Endothelial cell (in vitro differentiated cells): ENCODE results near the gene KIAA1958. TPM values are rescaled to one million over a fixed set of nuclear protein-coding genes. Genes with fewer than 3 reads are reported as not detected.

Experiments used
- DNase-seq: peaks from one replicate; pipeline ENCODE4 v3.0.0; 2021; ENCODE audit warnings: low spot score
- H3K27ac Mint-ChIP-seq: one replicate; pipeline ENCODE4 v1.8.0; 2021; ENCODE audit warnings: mixed read lengths, inconsistent platforms; ENCODE audit not compliant: unreplicated experiment
- H3K27me3 Mint-ChIP-seq: one replicate; pipeline ENCODE4 v1.8.0; 2021; ENCODE audit warnings: mild to moderate bottlenecking, moderate library complexity, mixed read lengths, inconsistent platforms; ENCODE audit not compliant: unreplicated experiment
- H3K36me3 Mint-ChIP-seq: one replicate; pipeline ENCODE4 v1.8.0; 2021; ENCODE audit warnings: mild to moderate bottlenecking, low read depth, mixed read lengths, inconsistent platforms; ENCODE audit not compliant: unreplicated experiment
- H3K4me1 Mint-ChIP-seq: one replicate; pipeline ENCODE4 v1.8.0; 2021; ENCODE audit warnings: mild to moderate bottlenecking, mixed read lengths, inconsistent platforms; ENCODE audit not compliant: unreplicated experiment
- H3K4me3 Mint-ChIP-seq: one replicate; pipeline ENCODE4 v1.8.0; 2021; ENCODE audit warnings: mild to moderate bottlenecking, mixed read lengths, inconsistent platforms; ENCODE audit not compliant: unreplicated experiment
- H3K9me3 Mint-ChIP-seq: one replicate; pipeline ENCODE4 v1.8.0; 2021; ENCODE audit warnings: mixed read lengths, inconsistent platforms; ENCODE audit not compliant: unreplicated experiment
- total RNA-seq: library from RNA; stranded (reverse); fragmentation: NEBNext Ultra II Directional; extraction: Animal tissue kit (Norgen Biotek cat#: 25700); gene quantifications from one replicate; pipeline ENCODE4 v1.2.1, GENCODE V29; 2021; ENCODE audit not compliant: unreplicated experiment
- TF ChIP-seq, protein P1 (sequence below): fragments of 200-600 bp; sonication (generic); IDR thresholded peaks from one replicate; pipeline ENCODE4 v1.5.0; 2021; ENCODE audit warnings: antibody characterized with exemption; ENCODE audit not compliant: unreplicated experiment

Gene KIAA1958
- total RNA-seq, 1 donor from 2014 or later = 15.1 TPM

DNA sequence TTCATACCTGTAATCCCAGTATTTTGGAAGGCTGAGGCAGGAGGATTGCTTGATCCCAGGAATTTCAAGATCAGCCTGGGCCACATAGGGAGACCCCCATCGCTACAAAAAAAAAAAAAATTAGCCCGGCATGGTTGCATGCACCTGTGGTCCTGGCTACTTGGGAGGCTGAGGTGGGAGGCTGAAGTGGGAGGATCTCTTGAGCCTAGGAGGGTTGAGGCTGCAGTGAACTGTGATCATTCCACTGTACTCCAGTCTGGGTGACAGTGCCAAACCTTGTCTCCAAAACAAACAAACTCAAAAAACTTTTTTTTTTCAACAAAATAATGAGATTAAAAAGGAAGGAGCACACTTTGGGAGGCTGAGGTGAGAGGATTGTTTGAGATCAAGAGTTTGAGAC lies 14.2 kb downstream of the KIAA1958 start:
- Mint-ChIP-seq H3K9me3 (no peaks in the 10 kb centered on the region), H3K27me3 (no peaks in the 10 kb centered on the region), H3K4me3 (no peak overlapping the region), H3K27ac (no peak overlapping the region), H3K36me3 (no peaks in the 10 kb centered on the region), H3K4me1 (no peaks in the 10 kb centered on the region)
- DNase-seq = no peak
- TF ChIP-seq, protein P1, sequence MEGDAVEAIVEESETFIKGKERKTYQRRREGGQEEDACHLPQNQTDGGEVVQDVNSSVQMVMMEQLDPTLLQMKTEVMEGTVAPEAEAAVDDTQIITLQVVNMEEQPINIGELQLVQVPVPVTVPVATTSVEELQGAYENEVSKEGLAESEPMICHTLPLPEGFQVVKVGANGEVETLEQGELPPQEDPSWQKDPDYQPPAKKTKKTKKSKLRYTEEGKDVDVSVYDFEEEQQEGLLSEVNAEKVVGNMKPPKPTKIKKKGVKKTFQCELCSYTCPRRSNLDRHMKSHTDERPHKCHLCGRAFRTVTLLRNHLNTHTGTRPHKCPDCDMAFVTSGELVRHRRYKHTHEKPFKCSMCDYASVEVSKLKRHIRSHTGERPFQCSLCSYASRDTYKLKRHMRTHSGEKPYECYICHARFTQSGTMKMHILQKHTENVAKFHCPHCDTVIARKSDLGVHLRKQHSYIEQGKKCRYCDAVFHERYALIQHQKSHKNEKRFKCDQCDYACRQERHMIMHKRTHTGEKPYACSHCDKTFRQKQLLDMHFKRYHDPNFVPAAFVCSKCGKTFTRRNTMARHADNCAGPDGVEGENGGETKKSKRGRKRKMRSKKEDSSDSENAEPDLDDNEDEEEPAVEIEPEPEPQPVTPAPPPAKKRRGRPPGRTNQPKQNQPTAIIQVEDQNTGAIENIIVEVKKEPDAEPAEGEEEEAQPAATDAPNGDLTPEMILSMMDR = no peak

DNA sequence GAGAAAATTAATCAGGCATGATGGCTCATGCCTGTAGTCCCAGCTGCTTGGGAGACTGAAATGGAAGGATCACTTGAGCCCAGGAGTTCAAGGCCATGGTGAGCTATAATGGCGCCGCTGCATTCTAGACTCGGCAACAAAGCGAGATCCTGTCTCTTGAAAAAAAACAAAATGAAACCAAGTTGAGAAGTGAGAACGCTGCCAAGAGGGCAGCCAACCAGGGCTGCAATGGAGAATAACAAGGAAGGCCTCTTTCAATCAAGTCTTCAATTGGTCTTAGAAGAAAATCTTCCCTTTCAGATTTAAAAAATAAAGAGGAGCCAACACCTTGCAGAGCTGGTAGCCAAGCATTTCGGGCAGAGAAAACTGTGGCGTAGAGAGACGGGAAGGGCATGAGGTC lies 14.7 kb downstream of the KIAA1958 start:
- Mint-ChIP-seq H3K4me3 (no peak overlapping the region), H3K9me3 (no peaks in the 10 kb centered on the region), H3K27me3 (no peaks in the 10 kb centered on the region), H3K36me3 (no peaks in the 10 kb centered on the region), H3K27ac (no peak overlapping the region), H3K4me1 (no peaks in the 10 kb centered on the region)
- TF ChIP-seq, protein P1 = no peak
- no peak for DNase-seq

DNA sequence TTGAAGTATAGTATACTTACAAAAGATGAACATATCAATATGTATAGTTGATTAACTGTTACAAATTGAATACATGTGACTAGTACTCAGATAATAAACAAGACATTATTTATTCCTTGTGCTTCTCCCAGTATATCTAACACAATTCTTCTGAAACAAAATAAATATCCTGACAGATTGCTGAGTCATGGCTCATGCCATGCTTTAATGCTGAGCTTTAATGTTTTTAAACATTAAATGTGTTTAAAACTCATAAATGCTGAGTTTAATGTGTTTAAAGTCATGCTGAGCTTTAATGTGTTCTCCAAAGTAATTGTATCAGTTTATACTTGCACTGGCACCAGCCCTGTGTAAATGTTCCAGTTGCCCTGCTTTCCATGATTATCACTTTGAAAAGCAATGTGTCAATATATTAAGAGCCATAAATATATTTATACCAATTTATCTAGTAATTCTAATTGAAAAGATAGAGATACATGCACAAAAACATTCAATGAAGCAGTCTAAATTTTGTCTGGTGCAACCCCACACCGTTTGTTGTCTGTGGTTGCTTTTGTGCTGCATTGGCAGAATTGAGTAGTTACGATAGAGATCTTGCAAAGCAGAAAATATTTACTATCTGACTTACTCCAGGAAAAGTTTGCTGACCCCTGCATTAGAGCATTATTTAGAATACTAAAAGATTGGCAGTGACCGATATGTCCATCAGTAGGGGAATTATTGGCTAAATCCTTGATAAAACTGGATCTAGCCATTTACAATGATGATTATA lies 15.7 kb downstream of the KIAA1958 start:
- no peaks in the 10 kb centered on the region for H3K9me3 Mint-ChIP-seq
- TF ChIP-seq, protein P1 = no peak
- no peaks in the 10 kb centered on the region for H3K36me3 Mint-ChIP-seq
- H3K4me3 Mint-ChIP-seq = no peak overlapping the region
- no peak for DNase-seq
- H3K4me1 Mint-ChIP-seq = no peaks in the 10 kb centered on the region
- no peak overlapping the region for H3K27ac Mint-ChIP-seq
- H3K27me3 Mint-ChIP-seq = no peaks in the 10 kb centered on the region

DNA sequence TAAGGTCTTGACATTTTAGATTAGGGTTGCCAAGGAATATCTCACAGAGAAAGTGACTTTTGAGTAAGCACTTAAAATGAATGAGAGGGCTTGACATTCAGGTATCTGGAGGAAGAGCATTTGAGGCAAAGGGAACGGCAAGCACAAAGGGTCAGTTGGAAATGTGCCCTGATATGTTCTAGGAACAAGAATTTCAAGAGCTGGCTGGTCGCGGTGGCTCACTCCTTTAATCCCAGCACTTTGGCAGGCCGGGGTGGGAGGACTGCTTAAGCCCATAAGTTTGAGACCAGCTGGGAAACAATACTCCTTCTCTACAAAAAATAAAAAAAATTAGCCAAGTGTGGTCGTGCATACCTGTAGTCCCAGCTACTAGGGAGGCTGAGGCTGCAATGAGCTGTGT lies 16.5 kb downstream of the KIAA1958 start:
- Mint-ChIP-seq H3K27ac (no peak overlapping the region), H3K36me3 (no peaks in the 10 kb centered on the region), H3K4me3 (no peak overlapping the region), H3K27me3 (no peaks in the 10 kb centered on the region), H3K4me1 (no peaks in the 10 kb centered on the region), H3K9me3 (no peaks in the 10 kb centered on the region)
- DNase-seq = no peak
- TF ChIP-seq, protein P1 = no peak

DNA sequence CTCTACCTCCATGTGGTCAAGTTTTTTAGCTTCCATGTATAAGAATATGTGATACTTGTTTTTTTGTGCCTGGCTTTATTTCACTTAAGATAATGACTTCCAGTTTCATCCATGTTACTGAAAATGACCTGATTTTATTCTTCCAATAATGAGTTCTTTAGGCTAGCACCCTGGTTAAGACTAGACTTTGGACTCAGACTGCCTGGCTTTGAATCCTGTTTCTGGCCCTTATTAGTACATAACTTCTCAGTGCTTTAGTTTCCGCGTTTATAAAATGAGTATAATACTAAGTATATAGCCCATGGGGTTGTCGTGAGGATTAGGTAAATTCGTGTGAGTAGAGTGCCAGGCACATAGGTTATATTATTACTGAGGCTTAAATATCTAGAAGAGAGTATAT lies 18.5 kb downstream of the KIAA1958 start:
- no peaks in the 10 kb centered on the region for H3K9me3 Mint-ChIP-seq
- no peaks in the 10 kb centered on the region for H3K36me3 Mint-ChIP-seq
- H3K27me3 Mint-ChIP-seq = no peaks in the 10 kb centered on the region
- no peak for DNase-seq
- no peak overlapping the region for H3K27ac Mint-ChIP-seq
- TF ChIP-seq, protein P1 = no peak
- no peak overlapping the region for H3K4me3 Mint-ChIP-seq
- no peaks in the 10 kb centered on the region for H3K4me1 Mint-ChIP-seq
